ACC112 (cell line): ENCODE results near the gene TASOR2.
A peak's percentile ranks its signal among the peaks of the same experiment; 100 is the strongest.

Experiments
- H2AFZ ChIP-seq: fragments of 200-600 bp; sonication (generic); one replicate; pipeline ENCODE4 v1.6.0; 2017; ENCODE audit warnings: antibody characterized with exemption, low read length; ENCODE audit not compliant: unreplicated experiment
- H3K27ac ChIP-seq: fragments of 200-600 bp; sonication (generic); 2 replicates; pipeline ENCODE4 v1.5.1; 2014; ENCODE audit warnings: low read depth, mild to moderate bottlenecking, antibody characterized with exemption, low read length, moderate library complexity
- H3K27me3 ChIP-seq: fragments of 200-600 bp; sonication (generic); 2 replicates; pipeline ENCODE4 v1.6.1; 2014; ENCODE audit warnings: mild to moderate bottlenecking, antibody characterized with exemption, low read length, moderate library complexity, mixed read lengths; ENCODE audit not compliant: insufficient read depth
- H3K36me3 ChIP-seq: fragments of 200-600 bp; sonication (generic); 2 replicates; pipeline ENCODE4 v1.6.1; 2016; ENCODE audit warnings: mild to moderate bottlenecking, antibody characterized with exemption, low read length, moderate library complexity, mixed read lengths; ENCODE audit not compliant: insufficient read depth
- H3K4me1 ChIP-seq: fragments of 200-600 bp; sonication (generic); one replicate; pipeline ENCODE4 v1.6.1; 2016; ENCODE audit warnings: low read length, mixed read lengths; ENCODE audit not compliant: insufficient read depth, unreplicated experiment, control insufficient read depth
- H3K4me3 ChIP-seq: fragments of 200-600 bp; sonication (generic); 2 replicates; pipeline ENCODE4 v1.5.1; 2014; ENCODE audit warnings: mild to moderate bottlenecking, low read depth, low read length
- H3K79me2 ChIP-seq: fragments of 200-600 bp; sonication (generic); one replicate; pipeline ENCODE4 v1.6.0; 2016; ENCODE audit warnings: low read length; ENCODE audit not compliant: control insufficient read depth, unreplicated experiment, insufficient read depth

The TASOR2 gene

GRCh38 chr10:5684318-5684970 is at the start of gene TASOR2:
Gene TASOR2, plus strand, starts transcription at chr10:5684838. Its CDS starts 35,805 bp downstream, at chr10:5720643.
- H3K27ac ChIP-seq, result peak within 1 kb of the TSS; percentile 88
- H3K4me1 ChIP-seq, result peaks cover 8% of the 10 kb centered on the region
- peaks cover 44% of the 10 kb centered on the region for H3K79me2 ChIP-seq
- H2AFZ ChIP-seq, result peak within 1 kb of the TSS; percentile 95
- no peaks in the 10 kb centered on the region for H3K27me3 ChIP-seq
- H3K36me3 ChIP-seq, result no peaks in the 10 kb centered on the region
- H3K4me3 ChIP-seq, result peak within 1 kb of the TSS; percentile 94

- Histone ChIP-seq H3K27ac (no peak overlapping the region), H3K36me3 (no peaks in the 10 kb centered on the region), H2AFZ (no peak overlapping the region), H3K4me3 (no peak overlapping the region), H3K27me3 (no peaks in the 10 kb centered on the region), H3K4me1 (no peaks in the 10 kb centered on the region), H3K79me2 (no peaks in the 10 kb centered on the region)
Observed at GRCh38 chr10:5634918-5635317, 49.7 kb upstream of the TASOR2 start.

GRCh38 chr10:5638494-5638893 is 46.1 kb upstream of the TASOR2 start:
- Histone ChIP-seq H3K27ac (no peak overlapping the region), H2AFZ (no peak overlapping the region), H3K36me3 (peaks cover 3% of the 10 kb centered on the region; the same call in 1 of the 2 replicates), H3K27me3 (no peaks in the 10 kb centered on the region), H3K4me1 (no peaks in the 10 kb centered on the region), H3K4me3 (no peak overlapping the region), H3K79me2 (no peaks in the 10 kb centered on the region)

- no peaks in the 10 kb centered on the region for H3K27me3 ChIP-seq
- peaks cover 3% of the 10 kb centered on the region; the same call in 1 of the 2 replicates for H3K36me3 ChIP-seq
- H3K4me1 ChIP-seq, result no peaks in the 10 kb centered on the region
- no peak overlapping the region for H3K4me3 ChIP-seq
- no peak overlapping the region for H3K27ac ChIP-seq
- H3K79me2 ChIP-seq, result no peaks in the 10 kb centered on the region
- no peak overlapping the region for H2AFZ ChIP-seq
Observed at GRCh38 chr10:5639066-5639465, 45.6 kb upstream of the TASOR2 start.

GRCh38 chr10:5640036-5640435 is 44.6 kb upstream of the TASOR2 start:
- no peak overlapping the region for H3K4me3 ChIP-seq
- H2AFZ ChIP-seq, result no peak overlapping the region
- H3K27ac ChIP-seq, result no peak overlapping the region
- H3K79me2 ChIP-seq, result no peaks in the 10 kb centered on the region
- no peaks in the 10 kb centered on the region for H3K27me3 ChIP-seq
- H3K36me3 ChIP-seq, result peaks cover 3% of the 10 kb centered on the region; the same call in 1 of the 2 replicates
- no peaks in the 10 kb centered on the region for H3K4me1 ChIP-seq

GRCh38 chr10:5640501-5640900 is 44.1 kb upstream of the TASOR2 start:
- H3K36me3 ChIP-seq, result peaks cover 3% of the 10 kb centered on the region; the same call in 1 of the 2 replicates
- H3K4me3 ChIP-seq, result no peak overlapping the region
- H3K79me2 ChIP-seq, result no peaks in the 10 kb centered on the region
- H2AFZ ChIP-seq, result no peak overlapping the region
- no peak overlapping the region for H3K27ac ChIP-seq
- no peaks in the 10 kb centered on the region for H3K27me3 ChIP-seq
- H3K4me1 ChIP-seq, result no peaks in the 10 kb centered on the region

- H2AFZ ChIP-seq, result no peak overlapping the region
- no peaks in the 10 kb centered on the region for H3K27me3 ChIP-seq
- H3K27ac ChIP-seq, result no peak overlapping the region
- no peaks in the 10 kb centered on the region for H3K79me2 ChIP-seq
- H3K4me1 ChIP-seq, result no peaks in the 10 kb centered on the region
- peaks cover 3% of the 10 kb centered on the region; the same call in 1 of the 2 replicates for H3K36me3 ChIP-seq
- no peak overlapping the region for H3K4me3 ChIP-seq
Observed at GRCh38 chr10:5641501-5641900, 43.1 kb upstream of the TASOR2 start.

GRCh38 chr10:5643346-5644067 is 41.1 kb upstream of the TASOR2 start:
- H2AFZ ChIP-seq, result no peak overlapping the region
- H3K4me3 ChIP-seq, result no peak overlapping the region
- H3K4me1 ChIP-seq, result no peaks in the 10 kb centered on the region
- peaks cover 3% of the 10 kb centered on the region; the same call in 1 of the 2 replicates for H3K36me3 ChIP-seq
- no peak overlapping the region for H3K27ac ChIP-seq
- H3K27me3 ChIP-seq, result no peaks in the 10 kb centered on the region
- H3K79me2 ChIP-seq, result no peaks in the 10 kb centered on the region

- Histone ChIP-seq H3K36me3 (peaks cover 3% of the 10 kb centered on the region; the same call in 1 of the 2 replicates), H3K4me1 (no peaks in the 10 kb centered on the region), H2AFZ (no peak overlapping the region), H3K79me2 (no peaks in the 10 kb centered on the region), H3K4me3 (no peak overlapping the region), H3K27me3 (no peaks in the 10 kb centered on the region), H3K27ac (no peak overlapping the region)
Observed at GRCh38 chr10:5644930-5645329, 39.7 kb upstream of the TASOR2 start.

- Histone ChIP-seq H3K36me3 (peaks cover 6% of the 10 kb centered on the region; the same call in 1 of the 2 replicates), H3K4me1 (no peaks in the 10 kb centered on the region), H3K4me3 (no peak overlapping the region), H3K27me3 (no peaks in the 10 kb centered on the region), H3K79me2 (no peaks in the 10 kb centered on the region), H2AFZ (no peak overlapping the region), H3K27ac (no peak overlapping the region)
Observed at GRCh38 chr10:5645375-5645774, 39.3 kb upstream of the TASOR2 start.
